Activated CD8-positive, alpha-beta memory T cell treated with anti-CD3 and anti-CD28 coated beads for 1 hour (primary cell): Measurements from ENCODE around the gene PLA2G2A.
"Not testable (repeated sequence)": the region's sequence is repeated elsewhere in the genome, so short reads cannot be mapped to it uniquely, and the experiment has no call there.

ENCODE experiments used
- DNase-seq, 2 donors: peaks; one replicate each; pipeline ENCODE4 v3.0.0-alpha.2; 2020; ENCODE audit warnings: low read depth in 1 of 2; ENCODE audit errors: extremely low read depth in 1 of 2

Gene PLA2G2A

DNA sequence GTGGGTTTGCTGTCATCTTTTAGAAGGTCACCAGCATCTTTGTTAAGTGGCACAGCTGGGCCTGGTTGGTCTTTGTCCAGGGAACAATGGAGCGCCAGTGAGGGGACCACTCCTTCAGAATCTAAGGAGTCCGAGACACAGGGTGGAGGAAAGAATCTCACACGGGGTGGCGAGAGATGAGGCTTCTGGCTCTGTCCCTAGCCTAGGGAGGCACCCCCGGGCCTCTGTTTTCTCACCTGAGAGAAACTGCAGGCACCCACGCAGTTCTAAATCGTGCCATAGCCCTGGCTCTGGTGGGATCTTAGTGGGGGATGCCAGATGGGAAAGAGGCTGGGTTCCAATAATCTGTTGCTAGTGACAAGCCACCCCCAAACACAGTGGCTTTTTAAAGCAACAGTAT is 45.1 kb downstream of the PLA2G2A start:
- no peak for DNase-seq

DNA sequence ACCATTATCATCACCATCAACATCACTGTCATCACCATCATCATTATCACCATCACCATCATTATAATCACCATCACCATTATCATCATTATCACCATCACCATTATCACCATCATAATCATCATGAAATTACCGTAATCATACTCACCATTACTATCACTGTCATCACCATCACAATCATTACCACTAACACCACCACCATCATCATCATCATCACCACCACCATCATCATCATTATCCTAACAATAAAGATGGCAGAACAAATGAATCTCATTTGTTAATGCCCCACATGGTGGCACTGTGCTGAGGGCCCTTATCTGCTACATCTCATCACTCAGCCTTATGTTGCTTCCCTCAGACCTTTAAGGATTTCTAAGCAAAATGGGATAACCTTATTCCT is 46.6 kb downstream of the PLA2G2A start:
- no peak for DNase-seq

DNA sequence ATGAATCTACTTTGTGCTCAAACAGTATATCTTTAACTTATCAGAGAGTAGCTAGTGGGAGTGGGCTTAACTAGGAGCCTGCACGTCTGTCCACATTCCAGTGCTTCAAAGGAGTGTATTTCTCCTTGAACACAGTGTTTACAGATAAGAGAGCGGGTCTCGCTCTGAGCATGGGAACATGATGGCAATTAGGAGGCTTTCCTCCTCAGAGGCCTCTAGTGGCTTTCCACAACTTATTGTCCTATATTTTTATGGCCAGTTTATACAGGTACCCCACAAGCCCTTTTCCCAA is 52.3 kb downstream of the PLA2G2A start:
- not testable (repeated sequence) for DNase-seq

DNA sequence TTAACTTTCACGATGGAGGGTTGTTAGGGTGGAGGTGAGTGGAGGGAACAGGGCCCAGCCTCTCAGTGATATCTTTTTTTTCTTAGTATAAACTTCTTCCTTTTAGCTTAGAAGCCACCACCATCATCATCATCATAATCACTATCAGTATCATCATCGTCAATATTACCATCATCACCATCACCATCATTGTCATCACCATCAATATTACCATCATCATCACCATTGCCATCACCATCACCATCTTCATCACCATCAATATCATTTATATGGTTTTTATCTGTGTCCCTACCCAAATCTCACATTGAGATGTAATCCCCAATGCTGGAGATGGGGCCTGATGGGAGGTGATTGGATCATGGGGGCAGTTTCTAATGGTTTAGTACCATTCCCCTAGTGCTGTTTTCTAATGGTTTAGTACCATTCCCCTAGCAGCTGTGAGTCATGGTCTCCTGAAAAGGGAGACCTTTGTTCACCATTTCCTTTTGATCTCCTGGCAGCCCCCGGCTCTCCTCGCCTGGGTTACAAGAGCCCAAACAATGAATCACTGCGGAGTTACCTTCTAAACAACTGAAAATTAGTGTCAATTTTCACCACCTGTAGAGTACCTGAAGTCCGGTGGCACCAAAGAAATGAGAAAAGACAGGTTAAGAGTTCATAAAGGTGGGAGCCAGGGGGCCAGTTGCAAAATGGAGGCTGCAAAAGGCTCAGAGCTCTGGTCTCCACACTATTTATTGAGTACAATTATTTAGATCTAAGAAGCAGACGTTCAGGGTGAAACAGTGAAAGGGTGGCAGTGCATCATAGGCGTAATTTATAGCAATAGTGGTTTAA is 52.9 kb downstream of the PLA2G2A start:
- DNase-seq: no peak
